ENCODE results near the gene GRM5.

DNA sequence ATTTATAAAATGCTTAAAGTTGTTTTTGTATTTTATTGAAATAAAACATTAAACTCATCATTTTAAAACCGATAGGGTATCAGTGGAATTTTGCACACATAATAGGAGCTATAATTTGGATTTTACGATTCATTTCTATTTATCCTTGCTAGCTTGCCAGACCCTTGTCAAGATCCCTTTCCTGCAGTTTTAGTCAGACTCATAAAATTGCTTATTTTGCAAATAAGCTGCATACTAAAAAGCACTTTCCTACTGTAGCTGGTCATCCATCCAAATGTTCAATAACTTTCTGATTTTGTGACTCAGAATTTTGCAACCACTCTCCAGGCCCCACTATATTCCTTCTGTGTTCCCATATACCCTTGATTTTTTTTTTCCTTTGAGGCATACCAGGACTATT, 489.0 kb downstream of the GRM5 start:
- TF ChIP-seq, protein P1, sequence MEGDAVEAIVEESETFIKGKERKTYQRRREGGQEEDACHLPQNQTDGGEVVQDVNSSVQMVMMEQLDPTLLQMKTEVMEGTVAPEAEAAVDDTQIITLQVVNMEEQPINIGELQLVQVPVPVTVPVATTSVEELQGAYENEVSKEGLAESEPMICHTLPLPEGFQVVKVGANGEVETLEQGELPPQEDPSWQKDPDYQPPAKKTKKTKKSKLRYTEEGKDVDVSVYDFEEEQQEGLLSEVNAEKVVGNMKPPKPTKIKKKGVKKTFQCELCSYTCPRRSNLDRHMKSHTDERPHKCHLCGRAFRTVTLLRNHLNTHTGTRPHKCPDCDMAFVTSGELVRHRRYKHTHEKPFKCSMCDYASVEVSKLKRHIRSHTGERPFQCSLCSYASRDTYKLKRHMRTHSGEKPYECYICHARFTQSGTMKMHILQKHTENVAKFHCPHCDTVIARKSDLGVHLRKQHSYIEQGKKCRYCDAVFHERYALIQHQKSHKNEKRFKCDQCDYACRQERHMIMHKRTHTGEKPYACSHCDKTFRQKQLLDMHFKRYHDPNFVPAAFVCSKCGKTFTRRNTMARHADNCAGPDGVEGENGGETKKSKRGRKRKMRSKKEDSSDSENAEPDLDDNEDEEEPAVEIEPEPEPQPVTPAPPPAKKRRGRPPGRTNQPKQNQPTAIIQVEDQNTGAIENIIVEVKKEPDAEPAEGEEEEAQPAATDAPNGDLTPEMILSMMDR (IDR thresholded peaks at IDR 0.05): no peak
- no peak for TF ChIP-seq ZFX (IDR thresholded peaks at IDR 0.05; ENCODE audit: borderline replicate concordance)
